RWPE2 (cell line): ENCODE measurements around the gene IKZF3.

Experiments used
- ATAC-seq: fragments of 200-7000 bp; cut with Tn5 transposase; 3 replicates; pipeline ENCODE4 v1.9.1; 2021; ENCODE audit warnings: low read depth
- DNase-seq: peaks from one replicate; pipeline ENCODE4 v3.0.0-alpha.2; 2020; ENCODE audit warnings: low spot score
- H3K27ac ChIP-seq: fragments of 450-650 bp; 2 replicates; pipeline ENCODE4 v1.5.1; 2017; ENCODE audit warnings: mild to moderate bottlenecking; ENCODE audit not compliant: poor library complexity, severe bottlenecking
- H3K27me3 ChIP-seq: fragments of 250-450 bp; sonication (Bioruptor Pico); 2 replicates; pipeline ENCODE4 v1.5.1; 2021; ENCODE audit warnings: mild to moderate bottlenecking, moderate library complexity; ENCODE audit not compliant: insufficient read depth, poor library complexity, severe bottlenecking
- H3K36me3 ChIP-seq: fragments of 250-450 bp; sonication (Bioruptor Pico); 2 replicates; pipeline ENCODE4 v1.5.1; 2020; ENCODE audit warnings: low read depth, mild to moderate bottlenecking, moderate library complexity
- H3K4me1 ChIP-seq: fragments of 250-450 bp; sonication (Bioruptor Pico); 2 replicates; pipeline ENCODE4 v1.5.1; 2021; ENCODE audit warnings: mild to moderate bottlenecking, moderate library complexity; ENCODE audit not compliant: insufficient read depth, poor library complexity, severe bottlenecking
- H3K4me3 ChIP-seq: fragments of 250-450 bp; sonication (Bioruptor Pico); 2 replicates; pipeline ENCODE4 v1.5.1; 2021; ENCODE audit warnings: mild to moderate bottlenecking, moderate library complexity; ENCODE audit not compliant: severe bottlenecking
- H3K9me3 ChIP-seq: fragments of 250-450 bp; sonication (Bioruptor Pico); 2 replicates; pipeline ENCODE4 v1.5.1; 2021; ENCODE audit warnings: mild to moderate bottlenecking, moderate library complexity; ENCODE audit not compliant: severe bottlenecking
- CTCF ChIP-seq: fragments of 450-650 bp; IDR thresholded peaks from one replicate; pipeline ENCODE4 v1.5.1; 2017; ENCODE audit warnings: mild to moderate bottlenecking, moderate library complexity; ENCODE audit not compliant: poor library complexity, severe bottlenecking

The IKZF3 gene

GRCh38 chr17:39737760-39738567 lies 126.1 kb downstream of the IKZF3 start, which contains the start of gene GRB7:
GRB7 (plus strand) TSS chr17:39737938; CDS start chr17:39742302, 4,364 bp downstream.
- H3K4me3 ChIP-seq, result peak within 1 kb of the TSS; percentile 44
- TF ChIP-seq CTCF, result no peak
- peak within 1 kb of the TSS; percentile 91 for H3K27ac ChIP-seq
- DNase-seq (peak; percentile 83), ATAC-seq (peak; percentile 56)
- H3K36me3 ChIP-seq, result peaks cover 10% of the 10 kb centered on the region
- peaks cover 10% of the 10 kb centered on the region for H3K4me1 ChIP-seq
- H3K9me3 ChIP-seq, result no peaks in the 10 kb centered on the region
- no peaks in the 10 kb centered on the region for H3K27me3 ChIP-seq

- DNase-seq (no peak), ATAC-seq (no peak)
- Histone ChIP-seq H3K27me3 (no peaks in the 10 kb centered on the region), H3K36me3 (peaks cover 4% of the 10 kb centered on the region), H3K4me1 (peaks cover 10% of the 10 kb centered on the region), H3K9me3 (no peaks in the 10 kb centered on the region), H3K4me3 (peak overlapping the region; percentile 44), H3K27ac (peak overlapping the region; percentile 91)
- TF ChIP-seq CTCF, result no peak
Measured at GRCh38 chr17:39737206-39737759, 126.8 kb downstream of the IKZF3 start.

- Histone ChIP-seq H3K27me3 (no peaks in the 10 kb centered on the region), H3K4me3 (no peak overlapping the region), H3K36me3 (no peaks in the 10 kb centered on the region), H3K4me1 (peaks cover 9% of the 10 kb centered on the region), H3K9me3 (no peaks in the 10 kb centered on the region), H3K27ac (no peak overlapping the region)
- TF ChIP-seq CTCF, result no peak
- ATAC-seq, result no peak
- DNase-seq, result no peak
Measured at GRCh38 chr17:39736319-39737165, 127.6 kb downstream of the IKZF3 start.

GRCh38 chr17:39735882-39736281 lies 128.2 kb downstream of the IKZF3 start:
- Histone ChIP-seq H3K4me3 (no peak overlapping the region), H3K27me3 (no peaks in the 10 kb centered on the region), H3K9me3 (no peaks in the 10 kb centered on the region), H3K4me1 (peaks cover 3% of the 10 kb centered on the region), H3K36me3 (no peaks in the 10 kb centered on the region), H3K27ac (no peak overlapping the region)
- TF ChIP-seq CTCF, result no peak
- no peak for DNase-seq
- ATAC-seq, result no peak
